ENCODE results near the gene CTBP2.

Gene CTBP2

DNA sequence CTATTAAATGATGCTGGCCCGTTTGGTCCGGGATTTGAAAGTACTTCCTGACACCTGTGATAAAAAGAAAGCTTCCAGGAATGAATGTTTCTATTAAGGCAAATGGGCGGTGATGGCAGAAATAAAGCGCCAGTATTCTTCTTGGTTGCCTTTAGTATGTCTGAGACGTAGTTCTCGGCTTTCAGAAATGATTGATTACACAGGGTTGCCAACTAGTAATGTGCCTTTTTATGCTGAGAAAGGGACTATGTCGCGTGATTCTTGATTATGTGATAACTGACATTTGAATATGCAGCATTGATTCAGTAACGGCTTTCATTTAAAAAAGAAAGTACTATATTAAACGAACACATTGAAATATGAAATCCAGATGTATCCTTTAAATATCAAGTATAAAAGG lies 204.5 kb downstream of the CTBP2 start:
- no peak for DNase-seq

DNA sequence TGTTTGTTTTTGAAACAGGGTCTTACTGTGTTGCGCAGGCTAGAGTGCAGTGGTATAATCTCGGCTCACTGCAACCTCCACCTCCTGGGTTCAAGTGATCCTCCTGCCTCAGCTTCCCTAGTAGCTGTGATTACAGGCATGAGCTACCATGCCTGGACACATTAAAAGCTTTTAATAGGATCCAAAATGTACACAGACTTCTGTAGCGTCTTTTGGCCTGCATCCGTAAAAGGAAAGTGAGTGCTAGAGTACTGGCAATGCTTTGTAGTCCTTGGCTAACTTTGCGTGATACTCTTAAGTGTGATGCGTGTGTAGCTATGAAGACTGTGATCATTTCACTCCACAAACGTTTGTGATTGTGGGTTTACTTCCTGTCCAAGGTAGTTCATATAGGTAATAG lies 205.1 kb downstream of the CTBP2 start:
- no peak for DNase-seq

DNA sequence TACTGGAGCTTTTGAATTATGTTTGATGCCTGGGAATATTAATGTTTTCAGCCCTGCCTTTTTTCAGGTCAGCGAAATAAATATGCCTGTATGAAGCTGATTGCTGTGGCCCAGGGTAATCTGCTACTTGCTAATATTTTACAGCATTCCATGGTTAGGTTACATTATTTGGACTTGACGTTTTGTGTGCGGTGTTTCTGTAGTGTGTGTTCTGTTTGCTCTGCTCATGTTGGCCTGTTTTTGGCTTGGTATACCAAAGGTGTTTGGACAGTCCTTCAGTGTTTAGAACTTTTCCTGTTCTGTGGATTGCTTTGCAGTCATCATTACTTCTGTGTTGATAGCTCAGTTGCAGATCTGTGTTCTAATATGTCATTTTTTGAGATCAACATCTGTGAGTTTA lies 206.9 kb downstream of the CTBP2 start:
- no peak for DNase-seq

DNA sequence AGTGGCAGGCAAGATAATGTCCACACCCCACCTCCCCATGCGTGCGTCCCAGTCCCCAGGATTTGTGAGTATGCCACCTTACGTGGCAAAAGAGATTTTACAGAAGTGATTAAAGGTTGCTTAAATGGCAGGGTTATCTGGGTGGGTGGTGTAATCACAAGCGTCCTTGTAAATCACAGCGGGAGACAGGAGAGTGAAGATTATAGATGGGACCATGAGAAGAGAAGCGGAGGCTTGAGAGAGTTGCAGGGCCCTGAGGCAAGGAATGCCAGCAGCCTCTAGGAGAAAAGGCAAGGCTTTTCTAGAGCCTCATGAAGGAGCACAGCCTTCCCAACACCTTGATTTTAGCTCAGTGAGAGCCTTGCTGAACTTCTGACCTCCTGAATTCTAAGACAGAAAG lies 208.2 kb downstream of the CTBP2 start:
- no peak for DNase-seq

DNA sequence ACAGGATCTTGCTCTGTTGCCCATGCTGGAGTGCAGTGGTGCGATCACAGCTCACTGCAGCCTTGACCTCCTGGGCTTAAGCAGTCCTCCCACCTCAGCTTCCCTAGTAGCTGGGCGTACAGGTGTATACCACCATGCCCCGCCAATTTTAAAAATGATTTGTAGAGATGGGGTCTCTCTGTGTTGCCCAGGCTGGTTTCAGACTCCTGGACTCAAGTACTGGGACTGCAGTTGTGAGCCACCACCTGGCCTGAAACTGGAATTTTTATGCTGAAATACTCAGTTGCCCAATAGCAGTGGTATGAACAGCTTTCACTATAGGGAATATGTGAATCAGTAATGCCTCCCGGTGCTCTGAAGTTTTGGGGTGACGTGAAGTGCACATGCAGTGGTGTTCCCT lies 210.8 kb downstream of the CTBP2 start:
- DNase-seq, result no peak

DNA sequence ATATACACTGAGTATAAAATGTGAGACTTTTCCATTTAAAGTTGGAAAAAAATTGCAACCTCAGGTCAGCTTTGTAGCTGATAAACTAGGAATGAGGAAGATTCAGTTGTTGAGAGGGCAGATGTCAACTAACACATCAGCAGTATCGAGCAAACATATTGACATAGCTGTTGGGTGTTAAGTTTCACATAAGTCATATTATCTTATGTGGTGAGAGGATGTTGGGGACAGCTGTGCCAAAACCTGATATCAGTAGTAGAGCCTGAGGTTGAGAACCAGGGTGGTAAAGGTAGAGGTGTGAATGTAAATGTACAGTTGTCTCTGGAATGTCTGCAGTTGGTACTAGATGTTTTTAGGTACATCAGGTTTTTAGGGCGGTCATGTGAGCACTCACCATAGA lies 213.4 kb downstream of the CTBP2 start:
- DNase-seq, result peak; percentile 2

DNA sequence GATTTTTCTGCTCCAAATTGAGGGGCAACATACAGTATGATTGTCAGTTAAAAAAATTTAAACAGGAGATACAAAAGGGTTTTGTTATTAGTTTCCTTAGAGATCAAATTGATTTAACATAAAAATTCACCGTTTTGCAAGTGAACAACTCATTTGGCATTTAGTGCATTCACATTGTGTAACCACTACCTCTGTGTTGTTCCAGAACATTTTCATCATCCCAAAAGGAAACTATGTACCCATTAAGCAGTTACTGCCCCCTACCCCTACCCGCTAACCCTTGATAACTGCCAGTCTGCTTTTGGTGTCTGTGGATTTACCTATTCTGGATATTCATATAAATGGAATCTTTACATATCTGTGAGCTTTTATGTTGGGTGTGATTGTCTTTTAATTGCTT lies 215.4 kb downstream of the CTBP2 start:
- no peak for DNase-seq

DNA sequence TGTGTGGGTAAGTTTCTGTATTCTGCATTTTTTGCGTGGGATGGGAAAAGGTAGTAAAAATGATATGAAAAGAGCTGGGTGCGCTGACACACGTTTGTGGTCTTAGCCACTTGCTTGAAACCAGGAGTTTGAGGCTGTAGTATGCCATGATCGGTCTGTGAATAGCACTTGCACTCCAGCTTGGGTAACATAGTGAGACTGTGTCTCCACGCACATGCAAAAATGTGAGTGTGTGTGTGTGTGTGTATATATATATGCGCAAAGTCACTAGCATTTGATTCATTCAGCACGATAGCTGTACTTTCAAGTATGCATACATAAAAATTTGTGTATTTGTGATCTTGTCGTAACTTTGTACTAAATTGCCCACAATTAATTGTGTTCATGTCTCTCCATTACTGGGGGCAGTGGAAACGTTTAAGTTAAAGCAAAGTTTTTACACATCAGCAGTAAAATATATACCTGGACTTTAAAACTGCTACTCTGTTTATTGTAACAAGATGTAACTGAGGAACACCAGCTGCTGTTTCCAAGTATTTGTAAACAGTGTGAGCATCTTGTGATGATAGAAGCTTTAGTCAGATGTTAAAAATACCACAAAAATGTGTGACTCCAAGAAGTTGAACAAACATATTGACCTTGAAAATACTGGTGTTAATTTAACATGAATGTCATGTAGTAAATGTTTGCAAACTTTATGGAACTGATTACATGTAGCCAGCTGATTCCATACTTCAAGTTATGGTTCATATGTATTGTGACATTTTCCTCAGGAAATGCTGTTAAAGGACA lies 216.9 kb downstream of the CTBP2 start:
- DNase-seq, result no peak

DNA sequence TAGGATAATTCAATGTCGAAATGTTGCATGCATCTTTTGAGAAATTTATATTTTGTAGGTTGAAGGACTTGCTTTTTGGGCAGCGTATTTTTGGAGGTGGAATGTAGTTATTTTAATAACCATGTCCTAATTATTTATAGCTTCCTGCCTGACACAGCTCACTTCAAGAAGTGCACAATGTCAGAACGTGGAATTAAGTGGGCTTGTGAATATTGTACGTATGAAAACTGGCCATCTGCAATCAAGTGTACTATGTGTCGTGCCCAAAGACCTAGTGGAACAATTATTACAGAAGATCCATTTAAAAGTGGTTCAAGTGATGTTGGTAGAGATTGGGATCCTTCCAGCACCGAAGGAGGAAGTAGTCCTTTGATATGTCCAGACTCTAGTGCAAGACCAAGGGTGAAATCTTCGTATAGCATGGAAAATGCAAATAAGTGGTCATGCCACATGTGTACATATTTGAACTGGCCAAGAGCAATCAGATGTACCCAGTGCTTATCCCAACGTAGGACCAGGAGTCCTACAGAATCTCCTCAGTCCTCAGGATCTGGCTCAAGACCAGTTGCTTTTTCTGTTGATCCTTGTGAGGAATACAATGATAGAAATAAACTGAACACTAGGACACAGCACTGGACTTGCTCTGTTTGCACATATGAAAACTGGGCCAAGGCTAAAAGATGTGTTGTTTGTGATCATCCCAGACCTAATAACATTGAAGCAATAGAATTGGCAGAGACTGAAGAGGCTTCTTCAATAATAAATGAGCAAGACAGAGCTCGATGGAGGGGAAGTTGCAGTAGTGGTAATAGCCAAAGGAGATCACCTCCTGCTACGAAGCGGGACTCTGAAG lies 217.8 kb downstream of the CTBP2 start:
- no peak for DNase-seq

DNA sequence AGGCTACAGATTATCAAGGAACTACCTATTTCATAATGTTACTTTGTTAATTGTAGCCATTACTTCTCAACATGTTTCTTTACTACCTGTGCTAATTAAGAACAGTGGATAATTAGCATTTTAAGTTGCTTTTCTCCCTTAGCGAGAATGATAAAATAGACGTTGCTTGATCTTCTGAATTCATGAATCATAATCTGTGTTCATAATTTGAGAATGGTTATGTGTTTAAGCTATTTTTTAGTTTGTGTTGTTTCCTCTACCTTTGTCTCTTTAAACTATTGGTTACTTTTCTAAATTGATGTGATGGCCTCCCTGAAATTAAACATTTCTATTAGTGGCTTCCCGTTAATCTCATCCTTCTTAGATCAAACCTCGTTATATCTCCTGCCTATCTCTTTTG lies 218.5 kb downstream of the CTBP2 start, which contains the start of gene ZRANB1:
ZRANB1 (plus strand) TSS at position 301 of the 400 bp plus-strand sequence. CDS start 371 bp downstream, outside the sequence.
- DNase-seq, result no peak

DNA sequence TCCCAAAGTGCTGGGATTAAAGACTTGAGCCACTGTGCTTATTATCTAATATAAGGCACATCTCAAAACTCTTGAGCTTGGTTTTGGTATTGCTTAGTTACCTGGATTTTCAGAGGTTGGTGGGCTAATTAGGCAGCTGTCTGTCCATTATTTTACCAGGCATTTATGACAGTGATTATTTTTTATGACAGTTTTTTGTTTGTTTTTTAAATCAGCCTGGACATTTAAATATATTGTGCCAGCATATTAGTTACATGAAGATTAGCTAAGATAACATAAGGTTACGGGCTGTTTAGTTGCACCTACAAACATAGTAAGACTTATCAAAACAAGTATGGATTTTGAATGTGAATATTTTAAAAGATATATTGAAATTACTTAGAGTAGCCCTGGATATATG lies 221.1 kb downstream of the CTBP2 start:
- no peak for DNase-seq

DNA sequence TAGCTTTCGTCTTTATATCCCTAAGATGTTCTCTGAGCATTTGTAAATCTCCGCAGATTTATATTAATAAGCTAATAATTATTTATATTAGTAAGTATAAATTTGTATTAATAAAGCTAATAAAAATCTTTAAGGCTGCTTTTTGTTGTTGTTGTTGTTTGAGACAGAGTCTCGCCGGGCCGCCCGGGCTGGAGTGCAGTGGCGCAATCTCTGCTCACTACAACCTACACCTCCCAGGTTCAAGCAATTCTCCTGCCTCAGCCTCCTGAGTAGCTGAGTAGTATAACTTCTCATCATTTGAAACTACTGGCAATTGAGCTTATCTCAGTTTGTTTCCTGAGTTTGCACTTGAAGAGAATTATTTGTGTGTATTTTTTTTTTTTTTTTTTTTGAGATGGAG lies 223.6 kb downstream of the CTBP2 start:
- DNase-seq, result no peak

DNA sequence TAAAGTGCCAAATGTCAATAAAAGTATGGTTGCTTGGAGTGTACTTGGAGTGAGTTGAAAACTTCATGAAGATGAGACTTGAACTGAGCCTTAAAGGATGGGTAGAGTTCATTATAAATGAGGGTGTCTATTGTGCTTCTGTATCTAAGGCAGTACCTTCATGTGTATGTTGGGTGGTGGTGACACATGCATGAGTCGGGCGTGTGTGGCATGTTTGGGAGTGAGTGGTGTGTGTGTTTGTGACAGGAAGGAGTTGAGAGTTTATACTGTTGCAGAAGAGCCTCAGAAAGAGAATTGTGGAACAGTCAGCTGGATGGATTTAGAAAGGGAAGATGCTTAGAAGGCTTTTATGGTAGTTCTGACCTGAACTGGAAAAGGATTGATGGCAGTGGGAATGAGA lies 224.4 kb downstream of the CTBP2 start:
- DNase-seq, result no peak

Measured in NCI-H2107 (cell line).